GM21367 (cell line): Measurements from ENCODE around the gene ARHGDIA.

ENCODE experiments used
- ATAC-seq: cut with Tn5 transposase; IDR thresholded peaks from one replicate; pipeline ENCODE4 v1.9.1; 2021; ENCODE audit not compliant: unreplicated experiment

The ARHGDIA gene

GRCh38 chr17:81906476-81907218 is 35.5 kb upstream of the ARHGDIA start:
- no peak for ATAC-seq

- no peak for ATAC-seq
Measured at GRCh38 chr17:81905993-81906392, 34.9 kb upstream of the ARHGDIA start.

GRCh38 chr17:81905424-81905875 is 34.3 kb upstream of the ARHGDIA start:
- ATAC-seq, result no peak

GRCh38 chr17:81904600-81905423 is 33.7 kb upstream of the ARHGDIA start:
- no peak for ATAC-seq

GRCh38 chr17:81903896-81904599 is 32.9 kb upstream of the ARHGDIA start:
- ATAC-seq, result no peak

GRCh38 chr17:81903415-81903831 is 32.3 kb upstream of the ARHGDIA start:
- ATAC-seq, result no peak

- ATAC-seq, result no peak
Measured at GRCh38 chr17:81902653-81903414, 31.7 kb upstream of the ARHGDIA start.

- ATAC-seq, result no peak
Measured at GRCh38 chr17:81902023-81902652, 31.0 kb upstream of the ARHGDIA start, which contains the start of gene NPB. Gene NPB (plus strand): TSS chr17:81902238. CDS start chr17:81902278, 40 bp downstream.

- no peak for ATAC-seq
Measured at GRCh38 chr17:81901167-81902022, 30.3 kb upstream of the ARHGDIA start.

- ATAC-seq, result no peak
Measured at GRCh38 chr17:81900181-81900820, 29.2 kb upstream of the ARHGDIA start.

GRCh38 chr17:81899514-81900166 is 28.5 kb upstream of the ARHGDIA start:
- ATAC-seq, result no peak

GRCh38 chr17:81898885-81899284 is 27.7 kb upstream of the ARHGDIA start:
- ATAC-seq, result no peak

GRCh38 chr17:81898029-81898866 is 27.1 kb upstream of the ARHGDIA start:
- ATAC-seq, result no peak

GRCh38 chr17:81895400-81895799 is 24.3 kb upstream of the ARHGDIA start:
- no peak for ATAC-seq

GRCh38 chr17:81891303-81891552 is 20.1 kb upstream of the ARHGDIA start:
- no peak for ATAC-seq

GRCh38 chr17:81890447-81891302 is 19.5 kb upstream of the ARHGDIA start:
- ATAC-seq, result peak; percentile 1

GRCh38 chr17:81889602-81890001 is 18.5 kb upstream of the ARHGDIA start:
- ATAC-seq, result no peak
